H9 (cell line): ENCODE measurements around the gene PTPRN2. TPM values are rescaled to one million over a fixed set of nuclear protein-coding genes. Genes with fewer than 3 reads are reported as not detected.
A peak's percentile ranks its signal among the peaks of the same experiment; 100 is the strongest.

Experiments
- DNase-seq: peaks from one replicate; pipeline ENCODE4 v3.0.0-alpha.2; 2017
- H2AFZ ChIP-seq: one replicate; pipeline ENCODE4 v1.6.1; 2013; ENCODE audit warnings: mild to moderate bottlenecking, low read length, control low read depth, moderate library complexity
- H2AK5ac ChIP-seq: 2 replicates; pipeline ENCODE4 v1.6.1; 2013; ENCODE audit warnings: low read length, control low read depth, mixed read lengths; ENCODE audit not compliant: insufficient read length
- H2BK120ac ChIP-seq: one replicate; pipeline ENCODE4 v1.6.1; 2013; ENCODE audit warnings: low read depth, mild to moderate bottlenecking, low read length, control low read depth, inconsistent platforms; ENCODE audit not compliant: poor library complexity, severe bottlenecking
- H2BK12ac ChIP-seq: 2 replicates; pipeline ENCODE4 v1.6.1; 2013; ENCODE audit warnings: low read length, control low read depth, mixed read lengths, low read depth; ENCODE audit not compliant: insufficient read length
- H2BK15ac ChIP-seq: 2 replicates; pipeline ENCODE4 v1.6.1; 2013; ENCODE audit warnings: low read depth, low read length, control low read depth
- H2BK20ac ChIP-seq: one replicate; pipeline ENCODE4 v1.6.1; 2013; ENCODE audit warnings: low read depth, mild to moderate bottlenecking, low read length, control low read depth, inconsistent platforms; ENCODE audit not compliant: poor library complexity, severe bottlenecking
- H2BK5ac ChIP-seq: 2 replicates; pipeline ENCODE4 v1.6.1; 2013; ENCODE audit warnings: low read length, control low read depth, mixed read lengths; ENCODE audit not compliant: insufficient read length
- H3K14ac ChIP-seq: 2 replicates; pipeline ENCODE4 v1.6.1; 2013; ENCODE audit warnings: low read length, control low read depth; ENCODE audit not compliant: insufficient read depth
- H3K18ac ChIP-seq: 2 replicates; pipeline ENCODE4 v1.6.1; 2013; ENCODE audit warnings: low read depth, mild to moderate bottlenecking, mixed read lengths, low read length, control low read depth; ENCODE audit not compliant: insufficient read length
- H3K23ac ChIP-seq: 2 replicates; pipeline ENCODE4 v1.6.1; 2013; ENCODE audit warnings: low read length, control low read depth, mixed read lengths, low read depth; ENCODE audit not compliant: insufficient read length
- H3K23me2 ChIP-seq: 2 replicates; pipeline ENCODE4 v1.6.1; 2013; ENCODE audit warnings: low read depth, mild to moderate bottlenecking, mixed read lengths, low read length, control low read depth; ENCODE audit not compliant: insufficient read length, poor library complexity, severe bottlenecking
- H3K27ac ChIP-seq: 2 replicates; pipeline ENCODE4 v1.5.1; 2013; ENCODE audit warnings: low read length, control low read depth, mixed read lengths, low read depth; ENCODE audit not compliant: insufficient read length
- H3K27me3 ChIP-seq: 2 replicates; pipeline ENCODE4 v1.6.1; 2013; ENCODE audit warnings: low read length, control low read depth, inconsistent platforms; ENCODE audit not compliant: insufficient read depth
- H3K4ac ChIP-seq: 2 replicates; pipeline ENCODE4 v1.6.1; 2013; ENCODE audit warnings: low read depth, mild to moderate bottlenecking, control low read depth, inconsistent platforms, low read length, moderate library complexity
- H3K4me1 ChIP-seq: 2 replicates; pipeline ENCODE4 v1.6.1; 2013; ENCODE audit warnings: low read length, control low read depth, inconsistent platforms; ENCODE audit not compliant: insufficient read depth
- H3K4me2 ChIP-seq: 2 replicates; pipeline ENCODE4 v1.6.1; 2013; ENCODE audit warnings: low read length, control low read depth, mixed read lengths; ENCODE audit not compliant: insufficient read length, insufficient read depth
- H3K56ac ChIP-seq: 2 replicates; pipeline ENCODE4 v1.6.1; 2013; ENCODE audit warnings: low read depth, mild to moderate bottlenecking, mixed read lengths, low read length, control low read depth; ENCODE audit not compliant: insufficient read length
- H3K79me1 ChIP-seq: 2 replicates; pipeline ENCODE4 v1.6.1; 2013; ENCODE audit warnings: low read depth, mild to moderate bottlenecking, moderate library complexity, low read length, control low read depth, inconsistent platforms; ENCODE audit not compliant: insufficient read depth, poor library complexity, severe bottlenecking
- H3K79me2 ChIP-seq: 2 replicates; pipeline ENCODE4 v1.6.1; 2013; ENCODE audit warnings: low read length, control low read depth, inconsistent platforms; ENCODE audit not compliant: insufficient read depth
- H3K9ac ChIP-seq: 2 replicates; pipeline ENCODE4 v1.6.1; 2013; ENCODE audit warnings: low read length, control low read depth, mixed read lengths; ENCODE audit not compliant: insufficient read length; ENCODE audit errors: extremely low read depth
- H3K9me3 ChIP-seq: one replicate; pipeline ENCODE4 v1.6.1; 2013; ENCODE audit warnings: low read depth, low read length, inconsistent platforms; ENCODE audit not compliant: control insufficient read depth
- H3T11ph ChIP-seq: one replicate; pipeline ENCODE4 v1.6.1; 2013; ENCODE audit warnings: mild to moderate bottlenecking, low read length, control low read depth, inconsistent platforms
- H4K20me1 ChIP-seq: one replicate; pipeline ENCODE4 v1.6.1; 2013; ENCODE audit not compliant: control insufficient read depth, insufficient read length, insufficient read depth
- H4K5ac ChIP-seq: 2 replicates; pipeline ENCODE4 v1.6.1; 2013; ENCODE audit warnings: low read depth, mild to moderate bottlenecking, mixed read lengths, low read length, control low read depth; ENCODE audit not compliant: insufficient read length
- H4K8ac ChIP-seq: replicated peaks from 2 replicates; pipeline ENCODE4 v1.6.1; 2013; ENCODE audit warnings: low read length, control low read depth, mixed read lengths, low read depth; ENCODE audit not compliant: insufficient read length
- H4K91ac ChIP-seq: 2 replicates; pipeline ENCODE4 v1.6.1; 2013; ENCODE audit warnings: low read depth, mild to moderate bottlenecking, moderate library complexity, mixed read lengths, low read length, control low read depth; ENCODE audit not compliant: insufficient read length
- H3K27ac Mint-ChIP-seq, 3 experiments: 2 replicates in 2 of 3; 3 replicates in 1 of 3; pipeline ENCODE4 v1.8.0; 2020 to 2021; ENCODE audit warnings: mixed read lengths in 3 of 3, mild to moderate bottlenecking in 1 of 3, moderate library complexity in 1 of 3
- H3K27me3 Mint-ChIP-seq: 2 replicates; pipeline ENCODE4 v1.8.0; 2021; ENCODE audit warnings: low read depth, mild to moderate bottlenecking, moderate library complexity, mixed read lengths
- H3K36me3 Mint-ChIP-seq, 3 experiments: 2 replicates in 2 of 3; 3 replicates in 1 of 3; pipeline ENCODE4 v1.8.0; 2020 to 2021; ENCODE audit warnings: low read depth in 3 of 3, mixed read lengths in 3 of 3; ENCODE audit not compliant: insufficient read depth in 1 of 3
- H3K4me1 Mint-ChIP-seq, 2 experiments: 2 replicates each; pipeline ENCODE4 v1.8.0; 2020; ENCODE audit warnings: mixed read lengths in 2 of 2
- H3K4me3 Mint-ChIP-seq, 2 experiments: 2 replicates in 1 of 2; 3 replicates in 1 of 2; pipeline ENCODE4 v1.8.0; 2020 to 2021; ENCODE audit warnings: mild to moderate bottlenecking in 2 of 2, mixed read lengths in 2 of 2, moderate library complexity in 1 of 2
- H3K9me3 Mint-ChIP-seq, 2 experiments: 2 replicates in 1 of 2; 3 replicates in 1 of 2; pipeline ENCODE4 v1.8.0; 2020; ENCODE audit warnings: mild to moderate bottlenecking in 2 of 2, mixed read lengths in 2 of 2, moderate library complexity in 1 of 2
- CTCF ChIP-seq: fragments of 200-600 bp; sonication (generic); conservative IDR thresholded peaks from 3 replicates; pipeline ENCODE4 v1.8.0; 2021; ENCODE audit warnings: antibody characterized with exemption, mild to moderate bottlenecking
- WGBS: extraction: QIAGEN DNeasy Blood & Tissue Kit; methylation state at CpG from one replicate; pipeline ENCODE4 v1.1.7; 2013; ENCODE audit warnings: missing lambda C conversion rate, low lambda C conversion rate, mixed read lengths; ENCODE audit not compliant: insufficient read length; ENCODE audit errors: extremely low coverage; 5-methylcytosine and 5-hydroxymethylcytosine counted together
- total RNA-seq: library from RNA; stranded (reverse); gene quantifications from 2 replicates; pipeline ENCODE4 v1.2.1, GENCODE V29; 2021

Gene PTPRN2
- total RNA-seq, 1 experiment from 2014 or later = 5.2 TPM

DNA sequence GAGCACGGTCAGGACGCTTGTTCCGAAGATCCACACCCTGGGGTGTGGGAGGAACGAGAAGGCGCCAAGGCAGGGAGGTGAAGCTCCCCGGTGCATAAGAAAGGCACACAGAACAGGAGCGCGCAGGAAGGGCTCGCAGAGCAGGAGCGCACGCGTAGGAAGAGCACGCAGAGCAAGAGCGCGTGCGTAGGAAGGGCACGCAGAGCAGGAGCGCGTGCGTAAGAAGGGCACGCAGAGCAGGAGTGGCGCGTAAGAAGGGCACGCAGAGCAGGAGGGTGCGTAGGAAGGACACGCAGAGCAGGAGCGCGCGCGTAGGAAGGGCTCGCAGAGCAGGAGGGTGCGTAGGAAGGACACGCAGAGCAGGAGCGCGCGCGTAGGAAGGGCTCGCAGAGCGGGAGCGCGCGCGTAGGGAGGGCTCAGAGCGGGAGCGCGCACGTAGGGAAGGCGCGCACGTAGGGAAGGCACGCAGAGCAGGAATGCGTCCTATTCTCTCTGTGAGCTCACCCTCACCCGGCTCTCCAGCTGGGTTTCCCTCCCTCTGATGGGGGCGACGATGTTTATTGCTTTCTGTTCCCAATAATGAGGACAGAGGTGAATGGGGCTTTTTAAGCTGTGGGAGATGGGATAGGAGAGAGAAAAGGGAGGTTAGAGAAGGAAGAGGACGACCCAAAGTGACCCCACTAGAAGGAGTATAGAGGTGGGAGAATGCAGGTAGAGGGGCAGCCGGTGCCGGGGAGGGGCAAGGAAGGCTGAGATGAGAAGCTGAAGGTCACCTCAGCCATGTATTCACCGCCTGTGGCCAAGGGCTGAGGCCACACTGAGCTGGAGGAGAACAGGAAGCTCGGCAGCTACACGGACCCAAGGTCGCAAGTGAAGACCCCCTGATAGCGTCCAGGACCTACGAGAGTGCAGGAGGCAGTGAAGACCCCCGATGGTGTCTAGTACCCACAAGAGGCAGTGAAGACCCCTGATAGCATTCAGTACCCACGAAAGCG, 423.2 kb downstream of the PTPRN2 start:
- no CpG with 5 or more reads among the region's 67 CpGs for WGBS
- Histone ChIP-seq H2BK20ac (no peak overlapping the region), H3K9ac (no peak overlapping the region), H2BK5ac (no peak overlapping the region), H2BK120ac (no peak overlapping the region), H3K56ac (no peak overlapping the region), H3K79me2 (no peaks in the 10 kb centered on the region), H3K23ac (no peak overlapping the region), H3K18ac (no peak overlapping the region), H3K9me3 (no peaks in the 10 kb centered on the region), H3K27ac (no peak overlapping the region), H4K5ac (no peak overlapping the region), H3K14ac (no peak overlapping the region), H3K23me2 (no peaks in the 10 kb centered on the region), H2BK12ac (no peak overlapping the region), H4K20me1 (no peaks in the 10 kb centered on the region), H3K4me1 (no peaks in the 10 kb centered on the region), H2BK15ac (no peak overlapping the region), H4K8ac (no peak overlapping the region), H3K4me2 (no peak overlapping the region), H3K27me3 (no peaks in the 10 kb centered on the region), H4K91ac (no peak overlapping the region), H3K4ac (no peak overlapping the region), H3T11ph (no peak overlapping the region), H2AK5ac (no peak overlapping the region), H3K79me1 (no peaks in the 10 kb centered on the region), H2AFZ (no peak overlapping the region)
- Mint-ChIP-seq H3K4me1 (peaks cover 7 to 11% of the 10 kb centered on the region in 2 experiments; a peak in 3 of 4 replicates), H3K4me3 (peak overlapping the region in 1 of 2 experiments; percentile 43; a peak in 2 of 5 replicates), H3K9me3 (peaks cover 16 to 18% of the 10 kb centered on the region in 2 experiments; a peak in 4 of 5 replicates), H3K27me3 (peaks cover 7% of the 10 kb centered on the region), H3K36me3 (peaks cover 8 to 25% (median 21%) of the 10 kb centered on the region in 3 experiments), H3K27ac (peak overlapping the region in 1 of 3 experiments; percentile 87; a peak in 3 of 7 replicates)
- TF ChIP-seq CTCF = no peak
- no peak for DNase-seq
